Measurements from ENCODE around the gene DHX15. TPM values are rescaled to one million over a fixed set of nuclear protein-coding genes. Genes with fewer than 3 reads are reported as not detected.

DHX15 gene
- total RNA-seq, 3 donors from 2014 or later = 119 to 207 (median 192) TPM

DNA sequence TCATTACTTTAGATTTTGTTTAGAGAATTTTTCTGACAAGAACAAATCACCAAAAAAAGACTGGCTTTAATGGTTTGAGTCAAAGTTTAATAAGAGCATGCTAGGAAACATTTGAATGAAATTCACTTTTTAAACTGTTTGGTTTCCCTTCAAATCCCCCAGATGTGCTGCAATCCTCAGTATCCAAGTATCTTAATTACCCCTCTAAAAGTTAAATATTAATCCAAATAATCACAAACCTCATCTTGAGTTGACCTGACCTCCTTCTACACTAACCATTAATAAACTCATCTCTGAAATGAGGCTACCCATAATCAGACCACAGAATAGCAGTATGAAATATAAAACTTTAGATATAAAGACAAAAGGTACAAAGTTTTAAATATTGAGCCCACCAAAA, 10.1 kb downstream of the DHX15 start:
- Histone ChIP-seq H3K27ac (no peak overlapping the region), H3K27me3 (no peaks in the 10 kb centered on the region), H3K9me3 (no peaks in the 10 kb centered on the region), H3K4me1 (no peaks in the 10 kb centered on the region), H3K36me3 (peaks cover 9% of the 10 kb centered on the region), H3K4me3 (no peak overlapping the region)
- no peak for DNase-seq (ENCODE audit: low spot score in 2 of 2)
- TF ChIP-seq POLR2AphosphoS5 (IDR thresholded peaks at IDR 0.05) = no peak
- no peak for TF ChIP-seq POLR2A (IDR thresholded peaks at IDR 0.05)
- TF ChIP-seq, protein P1, sequence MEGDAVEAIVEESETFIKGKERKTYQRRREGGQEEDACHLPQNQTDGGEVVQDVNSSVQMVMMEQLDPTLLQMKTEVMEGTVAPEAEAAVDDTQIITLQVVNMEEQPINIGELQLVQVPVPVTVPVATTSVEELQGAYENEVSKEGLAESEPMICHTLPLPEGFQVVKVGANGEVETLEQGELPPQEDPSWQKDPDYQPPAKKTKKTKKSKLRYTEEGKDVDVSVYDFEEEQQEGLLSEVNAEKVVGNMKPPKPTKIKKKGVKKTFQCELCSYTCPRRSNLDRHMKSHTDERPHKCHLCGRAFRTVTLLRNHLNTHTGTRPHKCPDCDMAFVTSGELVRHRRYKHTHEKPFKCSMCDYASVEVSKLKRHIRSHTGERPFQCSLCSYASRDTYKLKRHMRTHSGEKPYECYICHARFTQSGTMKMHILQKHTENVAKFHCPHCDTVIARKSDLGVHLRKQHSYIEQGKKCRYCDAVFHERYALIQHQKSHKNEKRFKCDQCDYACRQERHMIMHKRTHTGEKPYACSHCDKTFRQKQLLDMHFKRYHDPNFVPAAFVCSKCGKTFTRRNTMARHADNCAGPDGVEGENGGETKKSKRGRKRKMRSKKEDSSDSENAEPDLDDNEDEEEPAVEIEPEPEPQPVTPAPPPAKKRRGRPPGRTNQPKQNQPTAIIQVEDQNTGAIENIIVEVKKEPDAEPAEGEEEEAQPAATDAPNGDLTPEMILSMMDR (IDR thresholded peaks at IDR 0.05) = no peak
- intact Hi-C loops (cut with DNase I; ENCODE audit: low total_unique reads) = no loop called here

- intact Hi-C loops (cut with DNase I; ENCODE audit: low total_unique reads) = no loop called here
- Histone ChIP-seq H3K4me1 (no peaks in the 10 kb centered on the region), H3K4me3 (no peak overlapping the region), H3K27me3 (no peaks in the 10 kb centered on the region), H3K9me3 (no peaks in the 10 kb centered on the region), H3K27ac (no peak overlapping the region), H3K36me3 (peaks cover 9% of the 10 kb centered on the region)
- TF ChIP-seq, protein P1 (IDR thresholded peaks at IDR 0.05) = no peak
- no peak for TF ChIP-seq POLR2AphosphoS5 (IDR thresholded peaks at IDR 0.05)
- TF ChIP-seq POLR2A (IDR thresholded peaks at IDR 0.05) = no peak
- no peak for DNase-seq (ENCODE audit: low spot score in 2 of 2)
Observed at GRCh38 chr4:24573582-24573981, 10.8 kb downstream of the DHX15 start.

DNA sequence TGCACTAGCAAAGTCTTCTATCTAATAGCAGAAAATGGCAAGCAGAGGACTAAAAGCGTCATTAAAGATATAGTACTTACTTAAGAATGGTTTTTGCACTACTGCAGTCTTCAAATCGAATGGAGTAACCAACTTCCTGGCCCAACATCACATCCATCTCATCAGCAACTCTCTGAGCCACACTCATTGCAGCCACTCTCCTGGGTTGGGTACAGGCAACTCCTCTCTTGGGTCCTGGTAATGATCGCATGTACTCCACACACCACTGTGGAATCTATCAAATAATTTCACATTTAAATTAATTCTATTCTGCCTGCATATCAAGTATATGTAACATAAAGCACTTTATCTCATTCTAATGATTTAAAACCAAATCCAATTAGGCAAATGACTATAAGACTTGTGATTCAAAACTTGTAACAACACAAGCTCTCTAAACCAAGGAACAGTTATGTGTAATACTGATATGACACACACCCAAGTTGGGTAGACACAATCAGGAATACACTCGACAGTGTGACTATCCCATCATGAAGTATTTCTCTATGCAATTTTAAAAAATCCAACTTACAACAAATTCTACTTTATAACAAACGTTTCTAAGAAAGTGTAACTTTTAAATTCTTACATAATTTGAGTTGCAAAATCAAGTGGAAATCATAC, 13.6 kb downstream of the DHX15 start:
- no peaks in the 10 kb centered on the region for H3K27me3 ChIP-seq
- TF ChIP-seq POLR2A (IDR thresholded peaks at IDR 0.05) = no peak
- no peak for TF ChIP-seq POLR2AphosphoS5 (IDR thresholded peaks at IDR 0.05)
- TF ChIP-seq, protein P1 (IDR thresholded peaks at IDR 0.05) = no peak
- H3K4me1 ChIP-seq = no peaks in the 10 kb centered on the region

DNA sequence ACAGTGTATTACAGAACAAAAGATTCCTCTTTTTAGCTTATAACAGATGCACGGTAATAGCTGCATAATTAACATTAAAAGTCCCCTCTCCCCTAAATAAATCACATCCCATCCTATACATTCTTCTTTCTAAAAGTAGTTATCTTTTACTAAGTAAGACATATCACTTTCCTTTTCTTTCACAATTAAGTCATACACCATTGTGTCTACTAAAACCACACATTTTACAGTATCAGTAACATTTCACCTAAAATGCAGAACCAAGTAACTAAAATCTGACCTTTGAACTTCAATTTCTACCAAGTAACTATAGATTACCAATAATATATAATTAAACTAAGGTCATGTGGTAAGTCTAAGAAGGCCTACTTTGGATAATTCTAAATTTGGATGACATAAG, 14.2 kb downstream of the DHX15 start:
- Histone ChIP-seq H3K36me3 (peaks cover 5% of the 10 kb centered on the region), H3K27me3 (no peaks in the 10 kb centered on the region), H3K4me1 (no peaks in the 10 kb centered on the region), H3K9me3 (no peaks in the 10 kb centered on the region), H3K27ac (no peak overlapping the region), H3K4me3 (no peak overlapping the region)
- DNase-seq (ENCODE audit: low spot score in 2 of 2) = no peak
- intact Hi-C loops (cut with DNase I; ENCODE audit: low total_unique reads) = no loop called here
- TF ChIP-seq POLR2A (IDR thresholded peaks at IDR 0.05) (no peak), POLR2AphosphoS5 (IDR thresholded peaks at IDR 0.05) (no peak)
- TF ChIP-seq, protein P1 (IDR thresholded peaks at IDR 0.05) = no peak

More for the DNA sequence above, 13.6 kb downstream of the DHX15 start:
- intact Hi-C loops (cut with DNase I; ENCODE audit: low total_unique reads) = no loop called here
- Histone ChIP-seq H3K9me3 (no peaks in the 10 kb centered on the region), H3K27ac (no peak overlapping the region), H3K4me3 (no peak overlapping the region), H3K36me3 (peaks cover 9% of the 10 kb centered on the region)
- no peak for DNase-seq (ENCODE audit: low spot score in 2 of 2)

GRCh38 chr4:24569662-24570061, 14.7 kb downstream of the DHX15 start:
- Histone ChIP-seq H3K36me3 (no peaks in the 10 kb centered on the region), H3K4me3 (no peak overlapping the region), H3K27me3 (no peaks in the 10 kb centered on the region), H3K4me1 (no peaks in the 10 kb centered on the region), H3K9me3 (no peaks in the 10 kb centered on the region), H3K27ac (no peak overlapping the region)
- intact Hi-C loops (cut with DNase I; ENCODE audit: low total_unique reads) = no loop called here
- DNase-seq (ENCODE audit: low spot score in 2 of 2) = no peak
- TF ChIP-seq, protein P1 (IDR thresholded peaks at IDR 0.05) = no peak
- TF ChIP-seq POLR2AphosphoS5 (IDR thresholded peaks at IDR 0.05) = no peak
- no peak for TF ChIP-seq POLR2A (IDR thresholded peaks at IDR 0.05)
